ENCODE data around the gene RFX5.

DNA sequence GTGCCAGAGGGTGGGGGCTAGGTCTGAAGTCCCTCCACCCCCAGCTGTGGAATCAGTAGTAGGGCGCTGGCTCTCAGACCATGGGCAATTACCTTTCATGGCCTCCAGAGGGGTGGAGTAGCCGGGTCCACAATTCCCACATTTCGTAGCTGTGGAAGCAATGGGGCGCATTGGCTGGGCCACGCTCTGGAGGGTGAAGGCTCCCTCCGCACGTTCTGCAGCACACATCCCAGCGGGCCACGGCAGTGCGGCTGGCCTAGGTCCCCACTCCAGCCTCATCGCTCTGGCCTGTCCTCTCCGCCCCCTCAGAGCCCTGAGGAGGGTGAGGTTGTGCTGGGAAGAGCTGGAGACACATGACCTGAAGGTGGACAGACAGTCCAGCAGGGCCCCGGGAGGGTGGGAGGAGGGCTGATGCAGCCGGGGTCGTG lies 22.6 kb upstream of the RFX5 start:
- no peak for TF ChIP-seq POLR2A (IDR thresholded peaks at IDR 0.05)
- TF ChIP-seq, protein P1, sequence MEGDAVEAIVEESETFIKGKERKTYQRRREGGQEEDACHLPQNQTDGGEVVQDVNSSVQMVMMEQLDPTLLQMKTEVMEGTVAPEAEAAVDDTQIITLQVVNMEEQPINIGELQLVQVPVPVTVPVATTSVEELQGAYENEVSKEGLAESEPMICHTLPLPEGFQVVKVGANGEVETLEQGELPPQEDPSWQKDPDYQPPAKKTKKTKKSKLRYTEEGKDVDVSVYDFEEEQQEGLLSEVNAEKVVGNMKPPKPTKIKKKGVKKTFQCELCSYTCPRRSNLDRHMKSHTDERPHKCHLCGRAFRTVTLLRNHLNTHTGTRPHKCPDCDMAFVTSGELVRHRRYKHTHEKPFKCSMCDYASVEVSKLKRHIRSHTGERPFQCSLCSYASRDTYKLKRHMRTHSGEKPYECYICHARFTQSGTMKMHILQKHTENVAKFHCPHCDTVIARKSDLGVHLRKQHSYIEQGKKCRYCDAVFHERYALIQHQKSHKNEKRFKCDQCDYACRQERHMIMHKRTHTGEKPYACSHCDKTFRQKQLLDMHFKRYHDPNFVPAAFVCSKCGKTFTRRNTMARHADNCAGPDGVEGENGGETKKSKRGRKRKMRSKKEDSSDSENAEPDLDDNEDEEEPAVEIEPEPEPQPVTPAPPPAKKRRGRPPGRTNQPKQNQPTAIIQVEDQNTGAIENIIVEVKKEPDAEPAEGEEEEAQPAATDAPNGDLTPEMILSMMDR (IDR thresholded peaks at IDR 0.05): no peak
- no peak for TF ChIP-seq POLR2AphosphoS5 (IDR thresholded peaks at IDR 0.05)

Data from prostate gland (tissue), 2 donors.